Hematopoietic multipotent progenitor cell treated with erythropoietin and hydrocortisone succinate and interleukin-3 and kit ligand, for 15 days (in vitro differentiated cells): ENCODE results near the gene ANKRD11.
A peak's percentile ranks its signal among the peaks of the same experiment; 100 is the strongest.

ENCODE experiments used
- DNase-seq: peaks from one replicate; pipeline ENCODE4 v3.0.0-alpha.2; 2015; ENCODE audit warnings: low spot score

ANKRD11 gene

DNA sequence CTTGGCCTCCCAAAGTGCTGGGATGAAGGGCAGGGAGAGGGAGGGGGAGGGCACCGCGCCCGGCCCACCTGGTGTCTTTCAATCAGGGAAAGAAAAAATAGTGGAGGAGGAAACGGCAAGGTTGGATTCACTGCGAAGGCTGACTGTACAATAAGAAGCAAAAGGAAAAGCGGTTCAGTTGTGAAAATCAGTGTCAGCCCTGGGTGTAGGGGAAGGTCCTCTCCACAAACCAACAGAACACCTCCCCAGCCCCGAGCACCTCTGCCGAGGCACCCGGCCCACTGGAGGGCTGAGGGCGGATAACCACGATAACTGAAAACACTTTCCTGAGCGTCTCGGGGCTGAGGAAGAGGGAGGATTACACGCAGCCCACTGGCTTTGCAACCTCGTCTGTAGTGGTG lies 16.4 kb upstream of the ANKRD11 start:
- DNase-seq = no peak

DNA sequence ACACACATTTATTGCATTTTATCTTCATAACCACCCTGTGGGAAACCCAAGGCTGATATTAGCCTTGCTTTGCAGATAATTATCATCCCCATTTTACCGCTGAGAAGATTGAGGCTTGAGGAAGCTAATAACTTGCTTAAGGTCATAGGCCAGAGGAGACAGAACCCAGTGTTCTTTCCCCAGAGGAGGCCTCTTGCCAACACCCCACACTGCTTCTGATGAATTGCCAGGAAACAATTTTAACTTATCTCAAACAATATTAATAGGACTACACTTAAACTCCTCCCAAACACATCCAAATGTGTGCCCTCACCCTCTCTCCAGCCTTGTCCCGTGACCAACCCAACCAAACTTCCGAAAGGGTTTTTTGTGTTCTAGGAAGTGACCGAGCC lies 15.7 kb upstream of the ANKRD11 start:
- no peak for DNase-seq

DNA sequence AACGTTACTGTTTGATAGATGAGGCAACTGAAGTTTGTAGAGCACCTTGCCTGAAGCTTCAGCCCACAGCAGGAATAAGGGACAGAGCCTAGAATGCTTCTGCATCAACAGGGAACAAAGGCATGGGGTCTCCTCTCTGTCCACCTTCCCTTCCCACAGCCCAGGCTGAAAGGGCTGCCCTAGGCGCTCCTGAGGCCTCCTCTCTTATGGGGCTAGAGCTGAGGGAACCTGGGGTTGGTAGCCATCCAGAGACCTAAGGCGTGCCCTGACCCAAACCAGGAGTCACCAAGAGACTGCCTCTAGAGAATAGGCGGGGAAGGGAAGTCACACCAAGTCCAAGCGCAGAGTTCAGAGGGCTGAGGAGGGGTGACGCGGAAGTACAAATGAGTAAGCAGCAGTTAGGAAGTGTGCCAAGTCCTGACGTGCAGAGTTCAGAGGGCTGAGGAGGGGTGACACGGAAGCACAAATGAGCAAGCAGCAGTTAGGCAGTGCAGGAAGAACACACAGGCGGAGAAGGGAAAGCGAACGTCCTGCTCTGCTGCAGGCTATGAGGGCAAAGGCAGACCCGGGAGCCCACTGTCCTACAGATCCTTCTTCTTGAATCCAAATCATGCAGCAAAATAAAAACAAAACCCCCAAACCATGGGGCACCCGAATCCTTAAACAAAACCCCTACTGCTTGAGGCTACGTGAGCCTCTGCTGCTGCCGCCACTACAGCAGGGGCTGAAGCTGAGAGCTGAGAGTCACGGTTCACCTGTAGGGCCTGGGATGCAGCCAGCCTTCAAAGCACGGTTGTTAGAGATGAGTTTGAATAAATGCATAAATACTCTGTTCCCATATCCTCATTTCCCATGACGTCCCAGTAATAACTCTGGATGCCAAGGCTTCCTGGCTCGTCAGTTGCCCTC lies 15.1 kb upstream of the ANKRD11 start:
- DNase-seq = peak; percentile 82

DNA sequence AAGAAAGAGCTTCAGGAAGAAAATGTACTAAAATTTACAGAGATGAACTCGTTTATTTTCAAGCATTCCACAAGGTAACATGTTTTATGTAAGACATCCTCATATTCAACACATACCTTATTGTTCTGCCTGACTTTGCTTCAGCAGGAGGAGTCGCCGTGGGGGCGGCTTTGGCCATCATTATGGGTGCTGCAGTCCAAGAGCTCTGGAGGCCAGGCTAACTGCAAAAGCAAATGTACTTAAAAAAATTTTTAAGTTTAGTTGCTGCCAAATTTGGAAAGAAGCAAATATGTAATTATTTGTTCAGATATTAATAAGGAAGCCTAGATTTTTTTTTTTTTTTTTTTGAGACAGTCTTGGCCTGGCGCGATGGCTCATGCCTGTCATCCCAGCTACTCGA lies 13.7 kb upstream of the ANKRD11 start:
- no peak for DNase-seq

DNA sequence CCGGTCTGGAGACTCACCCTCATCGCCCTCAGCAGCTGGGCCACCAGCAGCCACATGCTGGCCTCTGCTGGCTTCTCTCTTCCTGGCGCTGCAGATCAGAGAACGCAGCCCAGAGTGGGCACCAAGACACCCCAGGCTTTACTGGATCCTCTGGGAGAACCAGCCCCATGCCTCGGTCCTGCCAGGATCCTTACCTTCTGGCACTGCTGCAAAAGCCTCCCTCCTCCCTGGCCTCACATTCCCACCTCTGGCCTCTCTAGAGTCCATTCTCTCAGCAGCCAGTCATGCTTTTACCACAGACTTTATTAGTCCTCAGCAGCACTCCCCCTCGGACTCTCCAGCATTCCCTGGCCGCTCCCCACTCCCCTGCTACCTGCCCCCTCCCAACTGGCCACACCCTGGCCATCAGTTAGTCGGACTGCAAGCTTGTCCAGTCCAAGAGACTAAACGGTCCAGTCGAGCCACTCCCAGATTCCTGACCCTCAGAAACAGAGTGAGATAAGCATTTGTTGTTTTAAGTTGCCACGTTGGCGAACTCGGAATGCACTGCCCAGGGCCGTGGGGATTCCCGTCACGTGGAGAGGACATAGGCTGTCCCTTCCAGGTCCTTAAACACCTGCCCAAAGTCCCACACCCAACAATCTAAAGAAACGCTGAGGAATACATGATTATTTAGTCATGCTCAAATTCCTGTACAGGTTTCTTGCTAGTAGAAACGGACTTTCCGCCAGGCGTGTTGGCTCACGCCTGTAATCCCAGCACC lies 11.9 kb upstream of the ANKRD11 start:
- no peak for DNase-seq

DNA sequence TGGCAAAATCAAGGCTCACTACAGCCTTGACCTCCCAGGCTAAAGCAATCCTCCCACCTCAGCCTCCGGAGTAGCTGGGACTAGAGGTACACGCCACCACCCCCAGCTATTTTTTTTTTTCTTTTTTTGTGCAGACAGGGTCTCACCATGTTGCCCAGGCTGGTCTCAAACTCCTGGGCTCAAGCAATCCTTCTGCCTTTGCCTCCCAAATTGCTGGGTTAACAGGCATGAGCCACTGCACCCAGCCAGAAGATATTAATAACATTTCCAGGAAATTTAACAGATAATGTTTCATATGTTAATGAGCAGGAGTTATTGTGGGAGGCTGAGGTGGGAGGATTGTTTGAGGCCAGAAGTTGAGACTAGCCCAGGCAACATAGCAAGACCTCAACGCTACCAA lies 9.4 kb upstream of the ANKRD11 start:
- DNase-seq = no peak

DNA sequence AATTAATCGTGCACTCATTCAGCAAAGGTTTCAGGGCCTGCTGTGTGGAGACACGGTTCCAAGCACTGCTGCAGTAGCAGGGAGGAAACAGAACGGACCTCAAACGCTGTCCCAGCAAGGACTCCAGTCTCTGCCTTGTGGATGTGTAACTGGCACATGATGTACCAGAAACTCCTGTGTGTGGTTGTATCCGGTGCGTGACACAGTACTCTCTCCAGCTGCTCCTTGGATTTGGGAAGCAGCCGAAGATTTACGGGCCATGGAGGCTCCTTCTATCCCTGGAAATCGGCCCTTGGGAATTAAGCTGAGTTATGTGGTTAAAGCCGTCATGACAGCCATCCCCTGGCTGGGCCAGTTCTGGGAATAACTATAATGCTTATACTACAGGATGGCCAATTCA lies 8.5 kb upstream of the ANKRD11 start:
- no peak for DNase-seq

DNA sequence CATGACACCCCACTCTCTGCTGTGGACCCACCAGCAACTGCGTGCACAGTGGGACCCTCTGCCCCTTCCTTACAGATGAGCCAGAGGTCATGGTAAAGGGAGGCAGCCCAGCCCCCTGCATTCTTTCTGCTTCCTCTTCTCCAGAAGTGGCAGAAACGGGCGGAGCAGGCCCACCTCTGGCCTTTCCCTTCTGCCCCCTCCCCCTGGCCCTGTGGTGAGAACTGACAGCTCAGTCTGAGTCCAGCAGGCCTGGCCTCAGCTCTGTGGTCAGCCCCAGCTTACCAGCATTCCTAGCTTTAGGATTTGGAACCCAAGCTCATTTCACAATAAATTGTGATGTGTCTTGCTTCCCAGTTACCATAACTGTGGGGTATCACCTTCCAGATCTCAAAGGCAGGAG lies 4.8 kb upstream of the ANKRD11 start:
- no peak for DNase-seq

DNA sequence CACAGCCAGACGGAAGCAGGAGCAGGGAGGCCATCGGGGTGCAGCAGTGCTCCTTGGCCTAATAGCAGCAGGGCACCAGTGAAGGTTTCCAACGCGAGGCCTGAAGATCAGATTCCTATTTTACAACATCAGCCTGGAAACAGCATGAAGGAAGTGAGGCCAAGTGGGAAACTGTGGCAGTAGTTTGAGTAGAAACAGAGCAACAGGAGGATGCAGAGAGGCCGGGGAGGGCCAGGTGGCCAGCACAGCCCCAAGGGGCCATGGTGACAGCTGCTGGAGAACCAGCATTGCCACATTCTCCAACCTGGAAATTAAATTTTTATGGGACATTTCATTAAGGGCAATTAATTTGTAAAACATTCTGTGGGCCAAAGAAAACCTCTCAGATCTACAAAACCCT lies 3.4 kb upstream of the ANKRD11 start:
- peak; percentile 1 for DNase-seq

DNA sequence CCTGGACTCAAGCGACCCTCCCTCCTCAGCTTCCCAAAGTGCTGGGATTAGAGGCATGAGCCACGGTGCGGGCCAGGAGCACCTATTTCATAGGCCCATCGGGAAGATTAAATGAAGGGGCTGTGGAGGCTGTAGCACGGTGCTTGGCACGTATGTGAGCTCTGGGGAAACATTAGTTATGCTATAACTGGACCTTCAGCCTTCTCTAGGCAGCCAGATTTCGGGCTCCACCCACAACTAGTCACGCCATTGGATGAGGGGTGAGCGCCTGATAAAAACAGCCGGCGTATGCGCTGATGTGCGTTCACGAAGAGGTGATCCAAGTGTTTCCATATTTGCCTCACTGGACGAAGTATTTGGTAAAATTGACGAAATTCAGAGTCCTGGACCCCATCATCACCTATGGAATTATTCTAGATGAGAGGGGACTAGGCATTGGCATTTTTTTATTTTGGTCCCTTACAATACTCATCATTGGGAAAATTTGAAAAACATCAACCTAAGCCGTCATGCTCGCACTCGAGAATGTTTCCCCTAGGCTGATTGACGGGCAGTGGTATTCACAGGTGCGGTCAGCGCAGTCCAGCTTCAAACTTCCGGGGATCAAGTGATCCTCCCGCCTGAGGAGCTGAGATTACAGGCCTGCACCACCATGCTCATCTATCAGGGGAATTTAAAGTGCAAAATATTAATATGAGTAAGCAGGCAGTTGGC lies 1.8 kb upstream of the ANKRD11 start:
- DNase-seq = peak; percentile 1

DNA sequence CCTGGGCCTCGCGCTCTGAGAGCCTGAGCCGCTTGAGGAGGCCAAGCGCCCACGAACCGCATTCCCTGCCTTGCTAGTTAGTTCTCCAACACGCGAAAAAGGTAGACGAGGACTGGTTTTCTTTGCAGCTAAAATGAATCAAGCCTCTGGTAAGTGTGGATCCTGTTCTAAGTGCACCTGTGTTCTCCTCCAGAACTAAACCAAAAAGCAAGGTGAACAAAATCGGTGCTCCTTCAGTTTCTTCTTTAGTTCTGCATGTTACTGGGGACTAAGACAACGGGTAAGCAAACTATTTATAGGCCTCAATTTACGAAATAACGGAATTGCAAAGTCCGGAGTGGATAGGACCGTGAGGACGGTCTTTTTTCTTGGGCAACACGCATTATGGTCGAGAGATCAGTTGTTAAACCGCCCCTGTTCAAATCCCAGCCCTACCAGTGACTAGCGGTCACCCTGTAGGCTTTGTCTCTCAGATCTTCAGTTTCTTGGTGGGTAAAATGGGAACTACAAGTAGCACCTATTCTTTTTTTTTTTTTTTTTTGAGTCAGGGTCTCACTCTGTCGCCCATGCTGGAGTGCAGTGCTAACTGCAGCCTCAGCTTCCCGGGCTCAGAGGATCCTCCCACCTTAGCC lies 993 bp upstream of the ANKRD11 start:
- peak; percentile 3 for DNase-seq

DNA sequence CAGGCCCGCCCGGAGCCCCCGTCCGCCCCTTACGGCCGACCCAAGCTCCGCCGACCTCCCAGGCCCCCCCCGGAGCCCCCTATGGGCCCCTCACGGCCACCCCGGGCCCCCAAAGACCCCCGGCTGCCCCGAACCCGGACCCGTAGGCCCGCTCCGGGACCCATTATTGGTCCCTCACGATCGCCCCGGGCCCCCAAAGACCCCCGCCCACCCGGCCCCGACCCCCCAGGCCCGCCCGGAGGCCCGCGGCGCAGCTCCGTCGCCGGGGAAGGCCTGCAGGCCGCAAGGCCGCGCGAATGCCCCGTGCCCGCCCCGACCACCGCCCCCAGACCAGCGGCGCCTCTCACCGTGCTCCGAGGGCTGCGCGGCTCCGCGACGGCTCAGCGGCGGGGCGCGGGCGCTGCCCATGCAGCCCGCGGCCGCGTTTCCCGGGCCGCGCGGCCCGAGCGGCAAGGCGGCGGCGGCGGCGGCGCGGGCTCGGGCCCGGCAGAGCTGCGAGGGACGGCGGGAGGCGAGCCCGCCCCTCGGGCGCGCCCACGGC lies 393 bp downstream of the ANKRD11 start:
- no peak for DNase-seq

DNA sequence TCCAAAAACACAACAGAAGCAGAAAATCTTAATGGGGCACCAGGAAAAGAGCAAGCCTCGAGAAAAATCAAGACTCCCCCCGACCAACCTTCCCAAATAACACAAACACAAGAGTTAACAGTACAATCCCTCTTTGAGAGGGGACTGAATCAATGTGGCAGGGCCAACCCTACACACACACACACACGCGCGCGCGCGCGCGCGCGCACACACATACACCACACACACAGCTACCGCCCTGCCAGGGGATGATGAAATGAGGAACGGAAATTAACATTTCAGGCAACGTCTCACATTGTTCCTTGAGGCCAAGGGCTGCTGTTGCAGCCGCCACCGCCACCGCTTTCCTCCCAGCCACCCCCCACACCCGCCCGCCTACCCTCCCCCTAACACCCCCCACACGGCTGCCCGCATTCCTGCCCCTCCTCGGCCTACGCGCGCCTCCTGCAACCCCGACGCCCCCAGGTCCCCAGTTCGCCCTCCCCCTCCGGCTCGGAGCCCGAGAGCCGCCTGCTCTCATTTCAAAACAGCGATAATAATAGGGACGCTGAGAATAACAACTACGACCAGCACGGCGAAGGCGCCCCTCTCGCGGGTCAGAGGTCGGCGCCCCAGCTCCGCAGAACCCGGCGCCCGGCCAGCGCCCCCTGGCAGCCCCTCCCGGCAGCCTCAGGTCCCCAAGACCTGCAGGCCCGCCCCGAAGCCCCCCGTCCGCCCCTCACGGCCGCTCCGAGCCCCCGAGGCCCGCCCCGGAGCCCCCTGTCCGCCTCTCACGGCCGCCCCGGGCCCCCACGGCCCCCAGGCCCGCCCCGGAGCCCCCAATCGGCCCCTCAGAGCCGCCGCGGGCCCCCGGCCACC lies 1.1 kb downstream of the ANKRD11 start:
- peak; percentile 79 for DNase-seq

DNA sequence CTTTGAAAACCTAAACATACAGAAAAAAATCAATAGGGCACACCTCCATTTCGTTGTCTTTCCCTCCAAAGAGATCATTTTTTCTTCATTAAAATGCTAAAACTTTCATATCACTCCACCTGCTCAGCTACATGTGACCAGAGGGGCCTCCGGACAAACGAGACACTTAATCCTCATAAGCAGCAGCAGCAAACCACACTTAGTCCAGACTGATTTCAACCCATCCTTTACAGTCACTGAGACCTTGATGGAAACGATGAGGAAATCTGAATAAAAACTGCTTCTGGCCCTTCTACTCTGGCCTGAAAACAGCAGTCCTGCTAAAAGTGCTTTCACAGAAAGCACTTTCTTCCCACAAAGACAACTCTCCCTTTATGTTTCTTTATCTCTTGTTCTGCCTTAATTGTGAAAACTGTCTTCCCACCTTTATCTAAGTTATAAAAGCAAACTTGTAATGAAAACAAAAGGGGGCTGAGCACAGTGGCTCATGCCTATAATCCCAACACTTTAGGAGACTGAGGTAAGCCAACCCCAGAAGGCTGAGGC lies 4.6 kb downstream of the ANKRD11 start:
- DNase-seq = no peak

DNA sequence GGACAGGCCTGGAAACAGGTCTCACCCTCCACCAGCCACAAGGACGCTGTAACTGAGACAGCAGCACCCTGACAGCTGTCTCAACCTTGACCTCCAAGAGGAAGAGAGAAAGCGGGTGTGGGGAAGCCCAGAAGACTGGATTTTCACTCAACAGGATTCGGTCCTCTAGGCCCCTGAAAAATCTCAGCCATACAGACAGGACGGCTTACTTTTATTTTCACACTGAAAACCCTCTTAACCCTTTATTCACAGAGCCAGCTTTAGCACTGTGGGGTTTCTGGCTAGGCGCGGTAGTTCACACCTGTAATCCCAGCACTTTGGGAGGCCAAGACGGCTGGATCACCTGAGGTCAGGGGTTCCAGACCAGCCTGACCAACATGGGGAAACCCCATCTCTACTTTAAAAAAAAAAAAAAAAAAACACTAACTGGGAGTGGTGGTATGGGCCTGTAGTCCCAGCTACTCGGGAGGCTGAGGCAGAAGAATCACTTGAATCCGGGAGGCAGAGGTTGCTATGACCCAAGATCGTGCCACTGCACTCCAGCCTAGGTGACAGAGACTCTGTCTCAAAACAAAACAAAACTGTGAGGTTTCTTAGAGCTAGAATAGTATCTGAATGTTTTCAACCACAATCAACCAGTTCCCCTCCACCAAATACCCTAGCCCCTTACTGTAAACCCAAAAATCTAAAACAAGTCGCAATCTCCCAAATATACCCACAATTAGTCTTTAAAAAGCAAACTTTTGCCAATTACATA lies 5.3 kb downstream of the ANKRD11 start:
- no peak for DNase-seq

DNA sequence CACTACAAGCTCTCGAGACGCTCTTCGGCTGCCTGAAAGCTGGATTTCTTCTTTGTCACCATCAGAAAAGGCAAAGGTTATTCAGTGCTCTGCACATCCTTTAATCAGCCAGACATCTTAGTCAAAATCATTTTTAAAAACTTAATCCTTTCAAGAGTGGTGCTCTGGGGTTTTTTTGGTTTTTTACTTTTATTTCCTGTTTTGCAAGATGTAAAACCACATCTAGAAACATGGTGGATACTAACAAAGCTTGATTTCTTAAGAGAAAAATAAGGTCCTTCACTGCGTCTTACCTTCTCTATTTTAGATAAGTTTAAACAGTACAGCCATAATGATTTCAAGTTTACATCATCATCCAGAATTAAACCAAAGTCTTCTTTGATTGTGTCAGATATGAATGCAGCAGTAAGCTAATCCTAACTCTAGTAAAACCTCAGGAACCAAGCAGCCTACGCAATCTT lies 6.3 kb downstream of the ANKRD11 start:
- DNase-seq = no peak

DNA sequence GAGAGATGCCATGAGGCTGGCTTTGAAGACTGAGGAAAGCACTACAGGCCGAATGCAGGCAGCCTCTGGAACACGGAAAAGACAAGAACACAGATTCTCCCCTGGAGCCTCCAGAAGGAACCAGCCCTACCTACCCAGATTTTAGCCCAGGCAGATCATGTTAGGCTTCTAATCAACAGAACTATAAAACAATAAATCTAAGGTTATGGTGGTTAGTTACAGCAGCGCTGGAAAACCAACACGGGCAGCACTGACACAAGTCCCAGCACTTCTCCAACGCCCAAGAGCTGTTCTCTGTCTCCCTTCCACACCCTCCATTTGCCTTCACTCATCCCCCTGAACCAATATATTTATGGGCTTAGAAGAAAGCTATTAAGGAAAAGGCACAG lies 7.5 kb downstream of the ANKRD11 start:
- no peak for DNase-seq

DNA sequence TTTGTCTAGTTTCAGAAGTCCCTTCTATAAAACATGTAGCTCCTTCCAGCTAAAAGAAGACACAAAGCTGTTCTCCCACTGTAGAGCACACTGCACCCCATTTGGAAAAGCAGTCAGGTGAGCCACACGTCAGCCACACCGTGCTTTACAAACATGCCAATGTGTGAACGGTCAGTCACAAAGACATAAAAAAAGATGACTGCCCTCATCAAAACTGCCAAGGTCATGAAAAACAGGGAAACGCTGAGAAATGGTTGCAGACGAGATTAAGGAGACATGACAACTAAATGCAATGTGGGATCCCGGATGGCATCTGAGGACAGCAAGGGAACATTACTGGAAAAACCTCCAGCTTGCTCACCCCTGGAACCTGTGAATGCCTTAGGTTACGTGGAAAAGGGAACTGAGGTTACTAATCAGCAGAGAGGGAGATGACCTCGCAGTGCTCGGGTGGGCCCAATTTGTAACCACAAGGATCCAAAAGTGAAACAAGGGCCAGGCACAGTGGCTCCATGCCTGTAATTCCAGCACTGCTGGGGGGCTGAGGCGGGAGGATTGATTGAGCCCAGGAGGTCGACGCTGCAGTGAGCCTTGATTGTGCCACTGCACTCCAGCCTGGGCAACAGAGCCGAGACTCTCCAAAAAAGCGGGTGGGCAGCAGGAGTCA lies 8.1 kb downstream of the ANKRD11 start:
- DNase-seq = no peak

DNA sequence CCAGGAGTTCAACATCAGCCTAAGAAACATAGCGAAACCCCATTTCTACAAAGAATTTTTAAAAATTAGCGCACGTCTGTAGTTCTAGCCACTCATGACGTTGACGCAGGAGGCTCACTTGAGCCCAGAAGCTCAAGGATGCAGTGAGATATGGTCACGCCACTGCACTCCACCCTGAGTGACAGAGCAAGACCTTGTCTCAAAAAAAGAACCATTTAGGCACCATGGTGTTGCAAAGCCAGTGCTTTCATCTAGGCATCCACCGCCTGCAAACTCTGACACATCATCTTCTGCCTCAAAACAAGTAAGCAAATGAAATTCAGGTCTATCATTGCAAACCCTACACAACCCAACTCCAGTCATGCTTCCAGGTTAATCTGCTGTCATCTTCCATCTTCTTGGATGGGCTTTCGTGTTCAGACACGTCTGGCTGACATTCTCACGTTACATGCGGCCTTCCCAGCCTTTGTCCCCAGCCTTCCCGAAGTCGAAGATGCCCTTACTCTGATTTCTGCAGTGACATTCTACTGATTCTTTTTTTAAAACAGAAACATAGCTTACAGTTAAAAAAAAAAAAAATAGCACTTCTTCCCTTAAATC lies 8.9 kb downstream of the ANKRD11 start:
- DNase-seq = peak; percentile 57
